Activated T-cell treated with anti-CD3 and anti-CD28 coated beads, Interleukin-2, amount 50 U/mL, for 1 hour (primary cell): ENCODE measurements around the gene ZNF554.

ENCODE experiments used
- DNase-seq: peaks from one replicate; pipeline ENCODE4 v3.0.0-alpha.2; 2020

ZNF554 gene

DNA sequence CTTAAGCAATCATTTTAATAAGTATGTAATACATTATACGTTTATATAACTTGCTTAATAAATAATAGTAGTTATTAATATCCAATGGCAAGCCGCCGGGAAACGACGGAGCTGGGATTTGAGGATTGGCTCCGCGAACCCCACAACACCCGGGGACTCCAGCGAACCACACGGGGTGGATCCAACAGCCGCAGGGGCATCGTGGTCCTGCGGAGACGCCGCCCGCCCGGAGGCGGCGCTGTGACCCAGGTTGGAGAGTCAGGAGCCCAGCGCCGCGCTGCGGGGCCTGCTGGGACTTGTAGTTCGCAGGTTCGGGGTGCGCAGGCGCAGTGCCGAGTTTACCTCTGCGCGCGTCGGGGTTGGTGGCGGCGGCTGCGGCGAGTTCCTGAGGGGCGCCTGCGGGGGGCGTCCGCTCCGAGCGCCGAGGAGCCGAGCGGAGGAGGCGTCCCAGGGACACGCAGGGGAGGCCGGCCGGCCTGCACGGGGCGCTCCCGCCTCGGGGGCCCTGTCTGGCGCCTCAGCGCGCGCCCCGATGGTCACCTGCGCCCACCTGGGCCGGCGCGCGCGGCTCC, at the start of gene ZNF554:
ZNF554 (plus strand) TSS at position 329 of the 572 bp plus-strand sequence; CDS start at position 533, 204 bp downstream.
- DNase-seq = peak; percentile 99

DNA sequence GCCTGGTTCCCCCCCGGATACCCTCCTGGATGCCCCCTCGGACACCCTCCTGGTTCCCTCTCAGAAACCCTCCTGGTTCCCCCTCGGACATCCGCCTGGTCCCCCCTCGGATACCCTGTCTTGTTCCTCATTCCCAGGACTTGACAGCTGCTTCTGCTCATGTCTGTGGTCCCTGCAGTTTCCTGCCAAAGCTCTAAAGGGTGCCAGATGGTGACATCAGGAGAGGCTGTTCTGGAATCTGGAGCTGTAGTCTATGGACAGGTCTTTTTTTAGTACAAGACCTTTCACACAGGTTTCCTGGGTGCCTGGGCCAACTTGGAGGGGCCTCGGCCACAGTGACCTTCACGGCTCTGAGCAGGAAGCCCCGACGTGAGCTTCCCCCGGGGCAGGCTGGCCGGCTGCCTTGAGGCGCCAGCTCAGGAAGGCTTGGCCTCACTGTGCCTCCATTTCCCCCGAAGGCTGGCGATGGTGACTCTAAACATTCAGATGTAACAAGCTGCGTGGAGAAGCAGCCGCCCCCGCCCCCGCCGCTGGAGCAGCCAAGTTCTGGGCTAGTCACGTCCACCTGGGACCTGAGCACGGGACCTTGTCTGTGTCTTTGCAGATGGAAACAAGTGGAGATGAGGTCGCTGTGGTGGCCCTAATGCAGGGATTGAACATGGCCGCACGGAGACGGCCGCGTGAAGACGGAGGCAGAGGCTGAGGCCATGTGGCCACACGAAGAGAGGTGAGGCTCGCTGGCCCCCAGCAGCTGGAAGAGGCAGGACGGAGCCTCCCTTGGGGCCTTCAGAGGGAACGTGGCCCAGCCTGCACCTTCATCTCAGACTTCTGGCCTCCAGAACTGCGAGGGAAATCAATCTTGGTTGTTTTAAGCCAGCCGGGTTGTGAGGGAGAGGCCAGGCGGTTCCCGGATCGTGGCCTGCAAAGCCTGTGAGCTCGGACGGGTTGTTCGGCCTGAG, 49.3 kb upstream of the ZNF554 start:
- no peak for DNase-seq

DNA sequence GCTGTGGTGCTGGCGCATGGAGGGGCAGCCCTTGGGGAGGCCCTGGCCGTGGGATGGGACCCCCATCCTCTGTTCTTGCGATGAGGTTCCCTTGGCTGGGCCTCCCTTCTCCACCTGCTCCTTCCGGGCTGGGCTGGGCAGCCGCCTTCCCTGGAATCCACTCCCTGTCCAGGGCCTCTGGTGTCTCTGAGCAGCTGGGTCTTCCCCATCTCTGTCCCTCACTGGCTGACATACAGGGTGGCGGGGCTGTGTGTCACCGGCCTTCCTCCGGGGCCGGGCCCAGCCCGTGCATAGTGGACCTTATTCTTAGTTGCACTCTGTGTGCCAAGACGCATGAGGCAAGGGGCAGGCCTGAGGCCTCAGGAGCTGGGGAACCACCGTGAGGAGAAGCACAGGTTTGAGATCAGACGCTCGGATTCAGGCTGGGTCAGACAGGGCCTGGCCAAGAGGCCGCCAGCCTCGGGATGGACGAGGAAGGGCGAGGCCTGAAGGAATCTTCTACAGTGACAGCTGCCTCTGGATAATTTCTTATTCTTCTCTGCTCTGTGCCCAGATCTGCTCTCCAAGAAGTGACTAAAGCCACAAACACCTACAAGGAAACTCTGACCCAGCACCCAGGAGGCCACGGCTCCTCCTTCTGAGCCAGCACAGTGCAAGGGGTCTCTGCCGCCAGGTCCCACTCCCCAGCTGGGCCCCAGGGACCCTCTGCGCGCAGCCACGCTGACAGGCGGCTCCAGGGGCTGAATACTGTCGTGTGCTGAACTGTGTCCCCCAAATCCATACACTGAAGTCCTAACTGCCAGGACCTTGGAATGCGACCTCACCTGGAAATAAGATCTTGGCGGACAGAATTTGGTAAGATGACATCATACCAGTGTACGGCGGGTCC, 47.6 kb upstream of the ZNF554 start:
- no peak for DNase-seq

DNA sequence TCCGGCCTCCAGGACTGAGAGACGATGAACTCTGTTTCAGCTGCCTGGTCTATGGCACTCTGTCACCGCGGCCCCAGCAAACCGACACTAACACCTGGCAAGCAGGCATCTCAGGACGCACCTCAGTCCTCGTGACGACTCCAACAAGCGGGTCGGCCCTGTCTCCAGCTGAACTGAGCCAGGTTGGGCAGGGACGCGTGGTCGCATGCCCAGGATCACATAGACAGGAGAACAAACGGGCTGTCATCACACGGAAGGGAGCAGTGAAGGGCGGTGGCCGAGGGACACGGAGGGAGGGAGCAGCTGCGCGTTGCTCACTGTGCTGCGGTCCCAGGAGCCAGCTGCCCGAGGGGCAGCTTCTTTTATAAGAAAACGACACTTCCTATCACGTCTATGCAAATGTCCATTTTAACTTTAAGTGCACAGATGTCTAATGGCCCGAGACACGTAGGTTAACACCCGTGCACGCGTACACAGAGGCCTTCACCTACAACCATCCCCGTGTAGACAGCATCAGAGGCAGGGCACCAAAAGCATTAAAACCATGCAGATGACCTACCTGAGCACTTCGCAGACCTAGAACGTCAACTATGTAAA, 45.5 kb upstream of the ZNF554 start:
- DNase-seq = no peak

DNA sequence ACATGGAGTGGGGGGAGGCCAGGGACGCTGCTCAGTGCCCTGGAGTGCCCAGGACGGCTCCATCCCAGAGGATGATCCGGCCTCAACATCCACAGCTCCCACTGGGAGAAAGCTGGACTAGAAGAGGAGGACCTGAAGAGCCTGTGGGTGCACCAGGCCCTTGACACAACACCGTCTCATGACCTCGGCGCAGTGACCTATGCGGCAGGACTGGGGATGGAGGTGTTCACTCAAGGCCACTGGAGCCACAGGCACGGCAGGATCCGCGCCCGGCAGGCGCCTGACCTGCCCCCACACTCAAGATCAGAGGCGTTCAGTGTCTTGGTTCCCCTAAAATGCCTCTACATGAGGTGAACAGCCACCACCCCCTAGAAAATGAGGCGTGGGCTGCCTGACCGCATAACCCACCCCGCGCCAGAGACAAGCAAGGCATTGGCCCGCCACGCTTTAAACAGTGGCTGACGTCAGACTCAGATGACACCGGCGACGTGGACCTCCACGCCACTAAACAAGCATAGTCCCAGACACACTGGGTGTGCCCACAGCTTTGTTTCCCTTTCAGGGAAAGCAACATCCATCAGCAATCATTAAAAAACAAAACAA, 44.6 kb upstream of the ZNF554 start:
- peak; percentile 29 for DNase-seq

DNA sequence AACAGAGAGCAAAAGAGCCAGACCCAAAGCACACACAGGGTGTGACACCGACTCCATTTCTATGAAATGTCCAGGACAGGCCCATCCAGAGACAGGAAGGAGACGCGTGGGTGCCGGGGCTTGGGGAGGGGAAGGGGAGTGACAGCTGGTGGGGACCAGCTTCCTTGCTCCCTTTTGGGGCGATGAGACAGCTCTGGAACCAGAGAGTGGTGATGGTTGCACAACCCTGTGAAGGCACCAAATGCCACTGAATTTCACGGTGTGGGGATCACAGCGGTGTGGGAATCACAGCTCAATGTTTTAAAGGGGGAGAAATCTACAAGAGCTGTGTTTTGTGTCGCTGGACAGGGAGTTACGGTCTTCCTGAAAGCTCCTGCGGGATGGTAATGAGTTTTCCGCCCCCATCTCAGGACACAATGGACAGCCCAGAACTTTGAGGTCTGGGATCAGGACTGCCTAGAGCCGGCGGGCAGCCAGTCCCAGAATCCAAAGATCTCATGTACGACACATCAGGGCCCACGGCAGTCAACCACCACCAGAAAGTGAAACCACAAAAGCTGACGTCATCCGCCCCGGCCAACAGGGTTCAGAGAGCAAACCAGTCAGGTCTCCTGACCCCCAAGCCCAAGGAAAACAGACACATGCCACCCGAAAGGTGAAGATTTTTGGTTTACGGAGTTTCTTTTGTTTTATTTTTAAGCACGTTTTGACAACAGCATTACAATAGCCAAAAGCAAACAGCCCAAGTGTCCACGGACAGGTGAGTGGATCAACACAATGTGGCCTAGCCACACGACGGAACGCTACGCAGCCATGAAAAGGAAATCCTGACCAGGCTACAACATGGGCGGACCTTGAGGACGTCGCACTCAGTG, 43.9 kb upstream of the ZNF554 start:
- DNase-seq = peak; percentile 68

DNA sequence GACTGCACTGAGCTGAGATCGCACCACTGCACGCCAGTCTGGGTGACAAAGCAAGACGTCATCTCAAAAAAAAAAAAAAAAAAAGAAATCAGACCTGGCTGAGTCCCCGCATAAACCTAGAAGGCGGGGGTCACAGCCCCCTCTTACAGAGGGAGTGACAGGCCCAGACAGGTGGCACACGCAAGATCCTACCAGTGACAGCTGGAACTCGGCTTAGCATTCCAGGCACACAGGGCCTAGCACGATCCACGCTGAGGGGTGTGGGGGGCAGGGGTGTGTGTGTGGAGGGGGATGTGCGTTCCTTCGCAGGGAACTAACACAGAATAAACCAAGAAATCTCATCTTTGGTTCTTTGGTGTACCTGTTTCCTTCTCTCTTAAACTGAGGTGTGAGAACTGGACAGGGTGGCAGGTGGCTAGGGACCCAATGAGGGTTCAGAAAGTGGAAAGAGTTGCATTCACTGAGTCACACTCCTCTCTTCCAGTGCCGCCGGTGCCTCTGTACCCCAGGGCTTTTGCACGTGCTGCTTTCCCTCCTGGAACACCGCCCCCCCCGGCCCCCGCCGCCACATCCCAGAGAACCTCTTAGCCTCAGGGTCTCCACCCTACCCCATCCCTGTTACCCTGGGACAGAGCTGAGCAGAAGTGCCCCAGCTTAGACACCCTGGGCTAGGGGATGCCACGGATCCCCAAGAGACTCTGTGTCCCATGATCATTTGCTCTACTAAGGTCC, 41.5 kb upstream of the ZNF554 start:
- no peak for DNase-seq

DNA sequence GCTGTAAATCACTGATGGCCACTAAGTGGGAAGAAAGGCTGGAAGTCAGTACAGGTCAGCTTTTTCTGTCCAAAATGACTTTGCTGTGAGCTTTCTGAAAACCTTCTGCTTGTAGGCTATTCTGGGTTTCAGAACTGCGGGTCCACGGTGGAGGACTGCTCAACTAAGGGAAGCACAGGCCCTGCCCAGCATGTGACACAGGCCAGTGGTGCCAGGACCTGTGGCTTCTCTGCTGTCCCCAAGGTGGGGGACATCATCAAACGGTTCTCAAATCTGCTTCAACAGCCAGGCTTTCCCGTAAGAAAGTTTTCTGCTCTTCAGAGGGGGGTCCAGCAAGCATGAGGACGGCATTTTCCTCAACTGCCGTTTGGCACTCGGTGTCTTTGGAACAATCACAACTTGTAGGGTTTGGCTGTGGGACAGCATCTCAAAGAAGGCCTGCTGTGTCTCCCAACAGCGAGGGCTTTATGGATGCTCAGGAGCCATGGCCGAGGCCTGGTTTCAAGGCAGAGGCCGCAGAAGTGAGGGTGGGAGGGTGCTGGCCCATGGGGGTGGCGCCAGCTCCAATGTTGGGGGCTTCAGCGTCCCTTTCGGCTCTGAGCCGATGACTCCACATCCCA, 40.4 kb upstream of the ZNF554 start:
- no peak for DNase-seq

DNA sequence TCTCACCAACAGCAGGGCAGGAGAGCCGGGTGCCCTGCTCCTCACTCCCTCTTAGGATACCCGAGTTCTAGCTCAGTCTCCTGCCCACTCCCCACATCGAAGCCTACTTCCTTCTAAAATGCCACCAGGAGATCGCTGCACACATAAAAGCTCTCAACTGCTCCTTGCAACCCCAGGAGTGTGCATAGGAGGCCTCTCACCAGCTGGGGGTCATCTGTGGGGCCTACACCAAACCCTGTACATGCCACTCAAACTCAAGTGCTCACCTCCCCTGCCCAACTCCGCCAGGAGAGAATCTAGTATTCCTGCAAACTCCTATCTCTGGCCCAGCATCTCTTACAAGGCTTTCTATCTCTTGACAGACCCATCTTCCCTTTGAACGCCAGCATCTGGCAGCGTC, 39.4 kb upstream of the ZNF554 start:
- no peak for DNase-seq

DNA sequence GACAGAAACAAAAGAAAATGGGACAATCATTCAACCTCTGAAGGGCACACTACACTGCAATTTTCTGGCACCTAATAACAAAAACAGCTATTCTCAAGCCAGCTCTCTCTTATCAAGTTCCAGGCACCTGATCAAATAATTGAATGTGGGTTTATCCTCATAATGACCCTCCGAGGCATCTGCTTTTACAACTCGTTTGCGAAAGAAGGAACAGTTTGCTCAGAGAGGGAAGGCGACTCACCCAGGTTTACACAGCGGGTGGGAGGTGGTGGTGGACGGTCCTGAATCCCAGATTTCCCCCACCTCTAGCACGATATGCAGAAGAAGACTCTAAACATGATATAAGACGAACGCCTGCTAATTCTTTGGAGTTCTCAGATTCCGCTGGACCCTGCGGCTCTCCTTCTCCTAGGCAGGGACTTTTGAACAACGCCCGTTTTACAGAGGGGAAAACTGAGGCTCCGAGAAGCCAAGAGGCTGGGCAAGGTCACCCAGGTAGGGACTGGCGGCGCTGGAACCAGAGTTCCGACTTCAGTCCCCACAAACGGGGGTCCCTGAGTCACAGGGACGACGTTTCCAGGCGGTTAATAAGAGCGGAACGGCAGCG, 37.2 kb upstream of the ZNF554 start:
- no peak for DNase-seq

DNA sequence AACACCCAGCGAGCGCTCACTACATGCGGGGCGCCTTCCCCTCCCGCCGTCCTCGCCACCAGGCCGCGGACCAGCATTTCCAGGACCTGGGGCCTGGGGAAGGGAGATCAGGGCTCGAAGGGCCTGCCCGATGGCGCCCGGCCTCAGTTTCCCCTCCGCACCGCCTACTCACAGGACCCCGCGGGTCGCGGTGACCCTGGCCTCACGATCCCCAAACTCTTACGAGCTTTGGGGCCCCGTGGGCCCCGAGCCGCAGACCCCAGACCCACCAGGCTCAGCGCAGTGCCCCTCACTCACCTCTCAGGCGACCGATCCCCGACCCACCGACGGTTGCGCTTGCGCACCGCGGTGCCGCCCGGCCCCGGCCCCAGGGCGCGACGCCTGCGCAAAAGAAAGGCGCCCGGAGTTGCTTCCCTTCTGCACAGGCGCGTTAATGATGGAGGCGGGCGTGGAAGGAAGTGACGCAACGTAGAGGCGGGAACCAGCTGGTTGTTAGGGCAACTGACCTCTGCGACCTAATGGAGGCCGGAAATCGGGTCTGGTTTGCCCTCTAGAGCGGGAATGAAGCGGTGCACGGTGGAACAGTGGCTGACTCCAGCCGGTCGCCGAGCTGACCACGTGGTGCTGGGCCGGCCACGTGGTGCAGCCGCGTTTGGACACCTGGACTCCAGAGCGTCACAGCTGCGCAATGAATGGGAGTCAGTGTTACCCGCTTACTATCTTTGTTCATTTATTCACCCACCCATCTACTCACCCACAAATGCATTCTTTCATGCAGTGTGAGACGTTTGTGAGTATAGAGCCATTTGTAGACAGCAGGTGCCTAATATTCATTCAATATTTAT, 36.5 kb upstream of the ZNF554 start, which contains the start of gene SGTA:
SGTA (minus strand) TSS at position 338 of the 845 bp plus-strand sequence. CDS start 14,205 bp downstream, outside the sequence.
- peak; percentile 95 for DNase-seq

DNA sequence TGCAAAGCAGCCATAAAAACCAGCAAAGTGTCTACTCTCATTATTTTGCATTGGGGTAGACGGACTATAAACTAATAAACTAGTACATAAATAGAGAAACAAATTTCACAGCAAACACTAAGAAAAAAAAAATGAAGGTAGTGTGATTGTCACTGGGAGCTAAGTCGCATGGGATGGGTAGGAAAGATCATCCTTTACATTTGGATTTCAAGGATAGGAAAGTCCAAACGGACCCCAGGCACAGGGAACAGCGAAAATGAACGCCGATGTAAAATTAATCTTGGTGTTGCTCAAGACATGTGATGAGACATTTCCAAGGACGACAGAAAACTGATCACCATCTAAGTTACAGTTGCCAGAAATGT, 35.9 kb upstream of the ZNF554 start:
- no peak for DNase-seq

DNA sequence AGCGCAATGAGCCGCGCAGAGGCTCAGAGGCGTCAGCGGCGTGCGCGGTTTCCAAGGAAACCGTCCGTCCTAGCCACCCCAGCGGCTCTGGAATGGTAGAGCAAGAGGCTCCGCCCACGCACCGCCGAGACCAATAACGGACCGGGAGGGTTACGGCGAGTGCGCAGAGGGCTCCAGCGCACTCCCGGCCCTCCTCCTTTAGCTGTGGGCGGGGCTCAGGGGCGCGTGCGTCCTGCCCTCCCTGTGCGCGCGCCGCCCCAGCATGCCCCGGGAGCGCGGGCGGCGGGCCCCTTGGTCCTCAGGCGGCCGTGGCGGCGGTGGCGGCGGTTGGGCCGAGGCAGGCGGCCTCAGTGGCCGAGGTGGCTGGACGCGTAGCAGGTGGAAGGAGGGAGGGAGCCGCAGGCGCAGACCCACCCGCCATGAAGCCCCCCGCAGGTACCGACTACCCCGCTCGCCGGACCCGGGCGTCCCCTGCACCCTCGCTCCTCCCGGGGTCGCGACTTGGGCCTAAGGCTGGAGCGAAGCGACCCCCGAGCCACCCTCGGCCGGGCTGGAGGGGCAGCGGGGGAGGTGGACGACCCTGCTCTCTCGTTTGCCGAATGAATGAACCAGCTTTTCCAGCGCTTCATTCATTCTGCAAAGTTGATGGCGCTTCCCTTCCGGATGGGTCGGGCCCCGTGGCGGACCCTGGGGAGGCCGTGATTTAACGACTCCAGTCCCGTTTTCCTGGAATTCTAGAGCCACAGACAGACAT, 34.2 kb upstream of the ZNF554 start, which contains the start of gene THOP1:
THOP1 (plus strand) TSS at position 260 of the 754 bp plus-strand sequence; CDS start at position 420, 160 bp downstream.
- peak; percentile 96 for DNase-seq

DNA sequence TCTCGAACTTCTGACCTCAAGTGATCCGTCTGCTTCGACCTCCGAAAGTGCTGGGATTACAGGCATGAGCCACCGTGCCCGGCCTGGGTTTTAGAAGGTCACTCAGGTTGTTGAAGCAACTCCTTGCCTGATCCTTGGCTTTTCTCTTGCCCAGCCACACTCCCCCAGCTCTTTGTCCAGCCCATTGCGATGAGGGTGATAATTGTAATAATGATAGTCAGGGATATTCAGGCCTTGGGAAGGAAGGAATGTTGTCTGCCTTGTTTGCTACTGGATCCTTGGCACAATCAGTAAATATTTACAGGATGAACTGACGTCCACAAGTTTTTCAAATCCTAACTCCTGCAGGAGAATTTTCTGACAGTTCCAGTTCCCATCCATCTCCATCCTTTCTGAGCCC, 32.6 kb upstream of the ZNF554 start:
- DNase-seq = no peak

DNA sequence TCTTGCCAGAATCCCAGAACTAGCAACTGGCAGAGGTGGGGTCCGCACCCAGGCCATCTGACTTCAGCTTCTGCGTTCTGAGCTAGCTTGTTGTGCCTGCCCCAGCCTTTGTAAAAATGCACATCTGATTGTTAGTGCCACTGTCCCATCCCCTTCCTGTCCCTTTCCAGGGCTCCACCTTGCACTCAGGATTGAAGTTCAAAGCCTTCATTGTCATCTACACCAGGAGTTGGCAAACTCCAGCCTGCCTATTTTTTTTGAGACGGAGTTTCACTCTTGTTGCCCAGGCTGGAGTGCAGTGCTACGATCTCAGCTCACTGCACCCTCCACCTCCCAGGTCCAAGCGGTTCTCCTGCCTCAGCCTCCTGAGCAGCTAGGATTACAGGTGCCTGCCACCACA, 31.4 kb upstream of the ZNF554 start:
- no peak for DNase-seq

DNA sequence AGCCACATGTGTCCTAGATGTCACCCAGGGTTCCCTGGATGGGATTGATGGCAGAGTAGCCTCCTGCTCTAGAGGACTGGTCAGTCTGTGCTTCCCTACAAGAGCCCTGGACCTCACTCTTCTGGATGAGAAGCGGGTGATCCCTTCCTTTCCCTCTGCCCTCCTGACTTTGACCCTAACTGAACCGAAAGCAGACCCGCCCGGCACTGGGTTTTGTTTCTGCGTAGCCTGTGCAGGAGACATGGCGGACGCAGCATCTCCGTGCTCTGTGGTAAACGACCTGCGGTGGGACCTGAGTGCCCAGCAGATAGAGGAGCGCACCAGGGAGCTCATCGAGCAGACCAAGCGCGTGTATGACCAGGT, 29.5 kb upstream of the ZNF554 start:
- no peak for DNase-seq

DNA sequence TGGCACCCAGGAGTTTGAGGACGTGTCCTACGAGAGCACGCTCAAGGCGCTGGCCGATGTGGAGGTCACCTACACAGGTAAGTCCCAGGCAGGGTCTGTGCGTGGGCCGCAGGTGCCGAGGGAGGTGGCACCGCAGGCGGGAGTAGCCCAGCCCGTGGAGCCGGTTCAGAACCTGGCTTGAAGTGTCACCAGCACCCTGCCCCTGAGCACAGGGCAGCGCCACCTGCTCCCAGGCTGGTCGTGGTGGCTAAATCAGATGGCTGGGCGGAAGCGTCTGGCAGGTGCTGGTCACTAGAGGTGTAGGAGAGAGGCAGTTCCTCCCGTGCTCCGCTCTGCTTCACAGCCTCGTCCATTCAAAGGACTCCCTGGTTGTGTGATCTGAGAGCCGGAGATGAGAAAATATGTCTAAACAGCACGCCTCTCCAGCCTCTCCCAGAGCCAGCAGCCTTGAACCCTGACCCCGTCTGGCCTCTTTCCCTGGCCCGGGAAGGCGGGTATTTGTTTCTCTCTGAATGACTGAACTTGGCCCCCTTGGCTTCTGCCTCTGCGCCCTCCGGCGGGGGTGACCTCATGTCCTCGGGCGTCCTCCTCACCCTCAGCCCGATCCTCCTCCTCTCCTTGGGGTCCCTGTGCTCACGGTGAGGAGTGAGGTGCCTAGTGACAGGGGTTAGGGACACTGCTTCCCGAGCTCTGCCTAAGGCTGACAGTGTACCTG, 29.0 kb upstream of the ZNF554 start:
- DNase-seq = no peak
